Lung (tissue), 12 donors: ENCODE measurements around the gene FBXW9. TPM values are rescaled to one million over a fixed set of nuclear protein-coding genes. Genes with fewer than 3 reads are reported as not detected.

ENCODE experiments used
- ATAC-seq: fragments of 200-7000 bp; cut with Tn5 transposase; one replicate; pipeline ENCODE4 v1.9.1; 2020; ENCODE audit warnings: moderate number of reproducible peaks; ENCODE audit not compliant: insufficient read depth, low FRiP score
- DNase-seq, 3 donors: peaks; one replicate each; pipeline ENCODE4 v3.0.0-alpha.2; 2013 to 2017
- H3K27ac ChIP-seq, 2 donors: one replicate each; pipeline ENCODE4 v1.5.1; 2013; ENCODE audit warnings: mild to moderate bottlenecking in 2 of 2, moderate library complexity in 2 of 2, control low read depth in 1 of 2, inconsistent platforms in 1 of 2, low read depth in 1 of 2, low read length in 1 of 2
- H3K27me3 ChIP-seq, 3 donors: one replicate each; pipeline ENCODE4 v1.5.1; 2013; ENCODE audit warnings: low read length in 2 of 3; ENCODE audit not compliant: control insufficient read depth in 3 of 3, insufficient read depth in 3 of 3
- H3K36me3 ChIP-seq, 4 donors: one replicate each; pipeline ENCODE4 v1.5.1; 2013; ENCODE audit warnings: low read length in 4 of 4, mild to moderate bottlenecking in 1 of 4, moderate library complexity in 1 of 4; ENCODE audit not compliant: control insufficient read depth in 4 of 4, insufficient read depth in 4 of 4
- H3K4me1 ChIP-seq, 5 donors: one replicate each; pipeline ENCODE4 v1.5.1; 2013; ENCODE audit warnings: low read length in 5 of 5, mild to moderate bottlenecking in 2 of 5, moderate library complexity in 1 of 5; ENCODE audit not compliant: control insufficient read depth in 5 of 5, insufficient read depth in 5 of 5
- H3K4me3 ChIP-seq: one replicate; pipeline ENCODE4 v1.5.1; 2013; ENCODE audit warnings: mild to moderate bottlenecking, control low read depth, moderate library complexity
- H3K9ac ChIP-seq, 2 donors: one replicate each; pipeline ENCODE4 v1.5.1; 2013; ENCODE audit warnings: low read length in 2 of 2, control low read depth in 1 of 2; ENCODE audit not compliant: insufficient read depth in 1 of 2
- H3K9me3 ChIP-seq, 4 donors: one replicate each; pipeline ENCODE4 v1.5.1; 2013; ENCODE audit warnings: low read length in 3 of 4, mild to moderate bottlenecking in 1 of 4, moderate library complexity in 1 of 4; ENCODE audit not compliant: control insufficient read depth in 4 of 4, insufficient read depth in 3 of 4
- CTCF ChIP-seq: IDR thresholded peaks from 2 replicates; pipeline ENCODE4 v1.5.1; 2012; ENCODE audit warnings: mild to moderate bottlenecking; ENCODE audit errors: control extremely low read depth, extremely low read depth
- WGBS, 2 donors: extraction: QIAGEN DNeasy Blood & Tissue Kit; methylation state at CpG; one replicate each; pipeline ENCODE4 v1.1.7; 2013; 5-methylcytosine and 5-hydroxymethylcytosine counted together
- polyA plus RNA-seq, 2 donors: library from polyadenylated mRNA; stranded (reverse); fragments of 200-250 nt; gene quantifications; one replicate each; pipeline ENCODE4 v1.2.1, GENCODE V29; 2013
- total RNA-seq, 2 donors: library from RNA; depleted of rRNA in 1 of 2; stranded (reverse); fragments of >200 nt in 1 of 2; gene quantifications; one replicate each; pipeline ENCODE4 v1.2.1, GENCODE V29; 2014 to 2021
- donor health status: control.
- donor health status: control.
- donor health status: Bipolar disorder and iron deficiency.
- donor health status: healthy.
- donor health status: DM: yes; HTN: yes; CAD: no.

Gene FBXW9
- total and polyA plus RNA-seq, 4 donors: 6.8 to 17.1 (median 11.8) TPM

- no peak for TF ChIP-seq CTCF
- no peak for ATAC-seq
- H3K4me1 ChIP-seq: no peaks in the 10 kb centered on the region
- no peaks in the 10 kb centered on the region for H3K9me3 ChIP-seq
- peaks cover 0 to 6% (median 0%) of the 10 kb centered on the region in 4 donors for H3K36me3 ChIP-seq
- H3K27ac ChIP-seq: no peak within 1 kb of the TSS
- DNase-seq: no peak
- 87 to 89% methylated on average over 9 of the region's 9 CpGs for WGBS, 2 donors
- no peak within 1 kb of the TSS for H3K4me3 ChIP-seq
- H3K9ac ChIP-seq: no peak within 1 kb of the TSS
- H3K27me3 ChIP-seq: no peaks in the 10 kb centered on the region
These were observed 8.8 kb downstream of the FBXW9 start, which contains the start of gene GNG14 for GRCh38 chr19:12687496-12688196. GNG14 (plus strand) TSS chr19:12687998; CDS start chr19:12688049, 51 bp downstream.

- Histone ChIP-seq H3K9me3 (no peaks in the 10 kb centered on the region), H3K9ac (no peak overlapping the region), H3K27me3 (no peaks in the 10 kb centered on the region), H3K4me3 (no peak overlapping the region), H3K36me3 (peaks cover 0 to 3% (median 0%) of the 10 kb centered on the region in 4 donors), H3K27ac (no peak overlapping the region), H3K4me1 (peaks cover 0 to 2% (median 0%) of the 10 kb centered on the region in 5 donors)
- WGBS, 2 donors: 84 to 88% methylated on average over 3 of the region's 3 CpGs
- TF ChIP-seq CTCF: no peak
- ATAC-seq (no peak), DNase-seq (no peak)
These were observed 10.6 kb downstream of the FBXW9 start for GRCh38 chr19:12685831-12686230.

- peaks cover 0 to 3% (median 0%) of the 10 kb centered on the region in 5 donors for H3K4me1 ChIP-seq
- ATAC-seq (peak; percentile 83), DNase-seq (peak; percentile 95 to 100 (median 98))
- H3K4me3 ChIP-seq: peak within 1 kb of the TSS; percentile 75
- no peaks in the 10 kb centered on the region for H3K9me3 ChIP-seq
- H3K9ac ChIP-seq: peak within 1 kb of the TSS; percentile 69 to 98
- peaks cover 3 to 26% (median 17%) of the 10 kb centered on the region in 4 donors for H3K36me3 ChIP-seq
- WGBS, 2 donors: 0% methylated on average over 63 to 68 of the region's 68 CpGs
- TF ChIP-seq CTCF: no peak
- peak within 1 kb of the TSS; percentile 94 to 96 for H3K27ac ChIP-seq
- H3K27me3 ChIP-seq: no peaks in the 10 kb centered on the region
These were observed 15.1 kb downstream of the FBXW9 start, which contains the start of gene DHPS for GRCh38 chr19:12681074-12681987. DHPS (minus strand) TSS chr19:12681880; CDS start chr19:12681766, 114 bp downstream.
